Measurements from ENCODE around the gene RNF157.

Gene RNF157

DNA sequence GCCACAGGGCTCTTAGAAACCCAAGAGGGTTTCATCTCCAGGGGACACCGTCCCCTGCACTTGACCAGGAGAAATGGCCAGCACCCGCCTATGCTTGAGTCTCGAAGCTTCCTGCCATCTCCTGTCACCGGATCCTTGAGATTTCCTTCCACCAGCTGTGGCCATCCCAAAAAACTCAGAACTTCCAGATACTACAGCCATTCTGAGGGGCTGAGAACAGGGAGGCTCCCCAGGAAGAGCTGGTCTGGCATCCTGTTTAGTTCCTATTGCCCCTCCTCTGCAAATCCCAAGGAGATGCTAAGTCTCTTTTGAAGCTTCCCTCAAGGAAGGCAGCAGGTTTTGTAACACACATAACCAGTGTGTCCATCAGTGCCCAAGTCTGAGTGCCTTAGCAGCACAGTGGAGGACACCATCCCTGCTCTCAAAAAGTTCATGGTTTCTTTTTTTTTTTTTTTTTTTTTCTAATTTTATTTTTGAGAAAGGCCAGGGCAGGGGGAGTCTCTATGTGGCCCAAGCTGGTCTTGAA lies 26.8 kb upstream of the RNF157 start:
- Histone ChIP-seq H3K4me3 (replicated peaks; ENCODE audit: low read depth, low read length) (peak overlapping the region; percentile 79), H3K36me3 (ENCODE audit: control insufficient read depth, insufficient read depth, low read length) (peaks cover 7% of the 10 kb centered on the region), H3K27me3 (replicated peaks; ENCODE audit: control insufficient read depth, insufficient read depth, low read length) (no peaks in the 10 kb centered on the region)
- TF ChIP-seq CTCF (IDR thresholded peaks at IDR 0.05; ENCODE audit: insufficient read depth, low read length, poor library complexity, severe bottlenecking), result no peak
- DNase-seq (ENCODE audit: extremely low read depth, insufficient read length), result no peak

- TF ChIP-seq CTCF (IDR thresholded peaks at IDR 0.05; ENCODE audit: insufficient read depth, low read length, poor library complexity, severe bottlenecking), result no peak
- peak overlapping the region; percentile 79 for H3K4me3 ChIP-seq (replicated peaks; ENCODE audit: low read depth, low read length)
- no peaks in the 10 kb centered on the region for H3K27me3 ChIP-seq (replicated peaks; ENCODE audit: control insufficient read depth, insufficient read depth, low read length)
- peaks cover 7% of the 10 kb centered on the region for H3K36me3 ChIP-seq (ENCODE audit: control insufficient read depth, insufficient read depth, low read length)
- no peak for DNase-seq (ENCODE audit: extremely low read depth, insufficient read length)
Observed at GRCh38 chr17:76266244-76266938, 26.1 kb upstream of the RNF157 start.

GRCh38 chr17:76265624-76266243 lies 25.4 kb upstream of the RNF157 start:
- peaks cover 6% of the 10 kb centered on the region for H3K36me3 ChIP-seq (ENCODE audit: control insufficient read depth, insufficient read depth, low read length)
- no peak for DNase-seq (ENCODE audit: extremely low read depth, insufficient read length)
- TF ChIP-seq CTCF (IDR thresholded peaks at IDR 0.05; ENCODE audit: insufficient read depth, low read length, poor library complexity, severe bottlenecking), result no peak

DNA sequence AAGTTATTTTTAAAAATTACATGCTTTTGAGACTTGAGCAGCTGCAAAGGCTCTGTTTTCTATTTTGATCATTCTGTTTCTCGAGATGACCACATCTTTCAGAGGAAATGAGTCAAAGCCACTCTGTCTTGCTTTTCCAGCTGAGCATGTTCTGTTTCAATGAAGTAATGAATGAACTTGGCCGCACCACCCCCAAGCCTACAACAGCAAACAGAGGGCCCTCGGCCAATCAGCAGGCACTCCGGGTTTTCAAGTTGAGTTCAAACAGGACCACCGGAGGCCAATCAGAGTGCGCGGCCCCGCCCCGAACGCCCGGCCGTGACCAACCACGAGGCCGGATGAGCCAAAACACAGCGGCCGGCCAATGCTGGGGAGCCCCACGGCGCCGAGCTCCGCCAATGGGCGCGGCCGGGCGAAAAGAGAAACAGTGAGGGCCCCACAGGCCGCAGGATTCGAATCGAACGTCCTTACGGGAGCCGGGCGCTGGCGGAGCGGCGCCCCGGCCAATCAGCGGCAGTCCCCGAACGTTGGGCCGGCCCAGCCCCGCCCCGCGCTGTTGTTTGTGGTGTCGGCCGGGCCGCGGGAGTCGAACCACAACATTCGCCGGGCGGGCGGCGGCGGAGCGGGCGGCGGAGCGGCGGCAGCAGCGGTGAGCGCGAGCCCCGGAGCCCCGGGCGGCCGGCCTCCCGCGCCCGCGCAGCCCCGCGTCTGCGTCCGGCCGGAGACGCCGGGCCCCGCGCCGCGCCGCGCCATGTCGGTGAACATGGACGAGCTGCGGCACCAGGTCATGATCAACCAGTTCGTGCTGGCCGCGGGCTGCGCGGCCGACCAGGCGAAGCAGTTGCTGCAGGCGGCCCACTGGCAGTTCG lies 24.7 kb upstream of the RNF157 start, which contains the start of gene UBALD2:
TSS of gene UBALD2 (plus strand) at position 594 of the 869 bp plus-strand sequence. CDS start at position 752, 158 bp downstream.
- no peak for TF ChIP-seq CTCF (IDR thresholded peaks at IDR 0.05; ENCODE audit: insufficient read depth, low read length, poor library complexity, severe bottlenecking)
- peak within 1 kb of the TSS; percentile 79 for H3K4me3 ChIP-seq (replicated peaks; ENCODE audit: low read depth, low read length)
- DNase-seq (ENCODE audit: extremely low read depth, insufficient read length), result peak; percentile 100
- H3K27me3 ChIP-seq (replicated peaks; ENCODE audit: control insufficient read depth, insufficient read depth, low read length), result no peaks in the 10 kb centered on the region
- peaks cover 5% of the 10 kb centered on the region for H3K36me3 ChIP-seq (ENCODE audit: control insufficient read depth, insufficient read depth, low read length)

More at GRCh38 chr17:76265624-76266243, 25.4 kb upstream of the RNF157 start:
- no peaks in the 10 kb centered on the region for H3K27me3 ChIP-seq (replicated peaks; ENCODE audit: control insufficient read depth, insufficient read depth, low read length)
- peak overlapping the region; percentile 79 for H3K4me3 ChIP-seq (replicated peaks; ENCODE audit: low read depth, low read length)

DNA sequence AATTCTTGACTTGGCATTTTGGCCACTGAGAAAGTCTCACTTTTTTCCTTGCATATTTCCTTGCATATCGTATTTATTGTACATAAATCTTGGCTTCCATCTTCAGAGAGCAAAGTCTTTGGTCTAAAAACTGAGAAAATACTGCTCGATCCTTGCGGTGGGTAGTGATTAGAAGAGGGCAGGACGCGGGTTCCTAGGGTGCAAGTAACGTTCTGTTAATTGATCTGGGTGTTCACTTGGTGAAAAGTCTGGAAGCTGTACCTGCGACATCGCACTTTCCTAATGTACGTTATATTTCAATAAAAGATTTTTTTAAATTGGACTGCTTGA lies 24.1 kb upstream of the RNF157 start:
- Histone ChIP-seq H3K27me3 (replicated peaks; ENCODE audit: control insufficient read depth, insufficient read depth, low read length) (no peaks in the 10 kb centered on the region), H3K4me3 (replicated peaks; ENCODE audit: low read depth, low read length) (peak overlapping the region; percentile 50), H3K36me3 (ENCODE audit: control insufficient read depth, insufficient read depth, low read length) (peaks cover 4% of the 10 kb centered on the region)
- DNase-seq (ENCODE audit: extremely low read depth, insufficient read length), result no peak
- TF ChIP-seq CTCF (IDR thresholded peaks at IDR 0.05; ENCODE audit: insufficient read depth, low read length, poor library complexity, severe bottlenecking), result no peak

Measured in GM06990 (cell line).